HG03442 (cell line): ENCODE measurements around the gene IFI27L2.
A peak's percentile ranks its signal among the peaks of the same experiment; 100 is the strongest.

Source experiments
- ATAC-seq: cut with Tn5 transposase; IDR thresholded peaks from one replicate; pipeline ENCODE4 v1.9.1; 2021; ENCODE audit warnings: mild to moderate bottlenecking, moderate library complexity; ENCODE audit not compliant: unreplicated experiment

Gene IFI27L2

GRCh38 chr14:94103554-94104150, 25.8 kb downstream of the IFI27L2 start:
- ATAC-seq, result no peak

DNA sequence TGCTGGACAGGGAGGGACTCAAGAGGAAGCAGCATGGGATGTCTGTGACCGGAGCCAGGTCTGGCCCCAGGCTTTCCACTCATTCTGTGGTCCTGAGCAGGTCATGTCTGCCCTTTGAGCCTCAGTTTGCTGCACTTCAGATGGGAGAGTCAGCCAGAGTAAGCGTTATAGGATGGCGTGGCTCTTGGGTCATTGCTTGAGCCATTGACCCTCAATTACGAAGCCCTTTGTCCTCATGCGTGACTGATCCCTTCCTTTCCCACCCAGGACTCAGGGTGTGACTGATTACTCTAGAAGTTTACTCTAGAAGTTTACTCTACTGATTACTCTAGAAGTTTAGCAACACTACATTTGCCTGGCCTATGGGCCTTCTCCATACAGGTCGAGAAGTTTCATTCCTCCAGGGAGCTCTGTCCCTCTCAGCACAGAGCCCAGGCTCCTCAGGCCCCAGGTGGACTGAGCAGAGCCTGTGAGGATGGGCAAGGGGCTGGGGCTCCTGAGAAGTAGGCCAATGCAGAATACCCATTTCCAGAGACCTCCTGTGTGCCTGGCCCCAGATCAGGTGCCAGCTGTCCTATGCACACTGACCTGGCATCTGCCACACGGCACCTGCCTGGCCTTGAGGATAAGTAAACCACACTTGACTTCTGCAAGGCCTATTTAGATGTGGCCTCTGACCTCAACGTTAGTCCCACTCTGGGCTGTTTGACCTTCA, 26.5 kb downstream of the IFI27L2 start:
- ATAC-seq, result no peak

- ATAC-seq, result no peak
These were observed 27.7 kb downstream of the IFI27L2 start for GRCh38 chr14:94101748-94102147.

DNA sequence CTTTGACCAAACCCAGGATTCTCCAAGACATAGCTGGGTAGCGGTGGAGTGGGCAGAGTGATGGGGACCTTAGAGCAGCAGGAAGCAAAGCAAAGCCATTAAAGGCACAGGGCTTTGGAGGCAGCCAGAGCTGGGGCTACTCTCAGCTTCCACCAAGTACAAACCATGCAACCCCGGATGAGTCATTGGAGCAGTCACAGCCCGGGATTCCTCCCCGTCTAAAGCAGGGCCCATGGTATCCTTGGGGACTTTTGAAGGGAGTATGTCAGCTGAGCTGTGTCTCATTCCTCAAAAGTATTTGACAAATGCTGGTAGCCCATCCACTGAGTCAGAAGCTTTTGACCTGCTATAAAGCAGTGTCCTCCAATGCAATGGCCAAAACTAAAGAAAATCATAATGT, 28.6 kb downstream of the IFI27L2 start:
- no peak for ATAC-seq

GRCh38 chr14:94099006-94099405, 30.4 kb downstream of the IFI27L2 start:
- no peak for ATAC-seq

GRCh38 chr14:94098326-94098992, 30.9 kb downstream of the IFI27L2 start:
- ATAC-seq, result no peak

DNA sequence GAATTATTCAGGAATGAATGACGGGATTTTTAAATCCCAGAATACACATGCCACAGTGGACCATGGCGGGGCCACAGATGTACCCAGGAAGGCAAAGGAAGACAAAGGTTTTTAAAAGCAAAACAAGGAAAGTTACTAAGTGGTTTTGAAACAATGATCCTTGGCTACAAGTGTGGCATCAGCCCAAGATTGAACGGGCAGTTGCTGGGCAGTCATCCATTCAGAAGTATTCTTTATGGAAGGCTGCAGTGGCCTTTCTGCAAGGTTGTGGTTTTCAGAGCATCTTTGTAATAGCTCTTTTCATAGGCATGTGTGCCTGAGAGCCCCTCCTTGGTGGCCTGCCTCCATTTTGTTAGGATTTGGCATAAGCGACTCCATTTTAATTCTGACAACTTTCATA, 32.3 kb downstream of the IFI27L2 start:
- no peak for ATAC-seq

GRCh38 chr14:94093418-94093817, 36.0 kb downstream of the IFI27L2 start:
- no peak for ATAC-seq

DNA sequence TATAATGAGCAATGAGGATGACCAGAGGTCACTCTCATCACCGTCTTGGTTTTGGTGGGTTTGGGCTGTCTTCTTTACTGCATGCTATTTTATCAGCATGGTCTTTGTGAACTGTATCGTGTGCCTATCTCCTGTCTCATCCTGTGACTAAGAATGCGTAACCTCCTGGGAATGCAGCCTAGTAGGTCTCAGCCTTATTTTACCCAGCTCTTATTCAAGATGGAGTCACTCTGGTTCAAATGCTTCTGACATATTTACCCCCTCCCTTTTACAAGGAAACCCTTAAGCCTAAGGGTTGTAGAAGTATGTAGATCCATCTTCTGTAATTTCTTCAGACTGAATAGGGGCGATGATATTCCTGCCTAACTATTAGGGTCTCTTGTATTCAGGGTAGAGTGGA, 39.9 kb downstream of the IFI27L2 start:
- no peak for ATAC-seq

- ATAC-seq, result no peak
These were observed 40.9 kb downstream of the IFI27L2 start for GRCh38 chr14:94088516-94088915.

GRCh38 chr14:94087891-94088290, 41.5 kb downstream of the IFI27L2 start:
- no peak for ATAC-seq

- ATAC-seq, result peak; percentile 31
These were observed 48.0 kb downstream of the IFI27L2 start for GRCh38 chr14:94081386-94081820.

DNA sequence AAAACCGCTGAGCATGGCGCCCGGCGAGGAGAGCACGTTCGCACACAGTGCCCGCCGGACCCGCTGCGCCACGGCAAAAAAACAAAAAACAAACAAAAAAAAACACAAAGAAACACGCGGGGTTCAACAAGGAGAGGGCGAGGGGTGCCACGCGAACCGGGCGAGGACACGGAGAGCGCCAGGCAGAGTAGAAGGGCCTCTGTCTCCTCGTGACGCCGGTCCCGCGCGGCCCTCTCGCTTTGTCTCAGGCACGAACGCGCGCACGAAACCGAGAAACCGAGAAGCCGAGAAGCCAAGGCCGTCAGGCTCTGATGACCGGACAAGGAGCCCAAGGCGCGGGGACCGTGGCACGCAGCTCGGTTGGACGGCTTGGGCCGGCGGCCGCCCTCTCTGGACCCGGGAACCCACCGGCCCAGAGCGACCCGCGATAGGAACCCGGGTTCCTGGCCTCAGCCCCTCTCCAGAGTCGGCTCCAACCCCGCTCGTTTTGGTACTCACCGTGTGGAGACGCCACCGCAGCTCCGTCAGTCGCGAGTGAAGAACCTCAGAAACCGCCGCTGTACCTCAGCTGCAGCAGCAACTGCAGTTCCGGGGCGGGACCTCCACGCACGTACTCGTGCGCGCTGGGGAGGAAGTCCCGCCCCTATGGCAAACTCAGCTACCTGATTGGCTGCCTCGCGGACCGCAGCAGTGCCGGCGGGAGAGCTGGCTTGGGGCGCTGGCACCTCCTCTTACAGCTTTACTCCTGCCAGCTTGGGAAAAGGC, 48.6 kb downstream of the IFI27L2 start, which contains the start of the genes DDX24 and IFI27L1:
TSS of gene DDX24 (minus strand) at position 582 of the 765 bp plus-strand sequence. CDS start 1,460 bp downstream, outside the sequence.
TSS of gene IFI27L1 (plus strand) at position 690 of the 765 bp plus-strand sequence. CDS start 15,628 bp downstream, outside the sequence.
- peak; percentile 97 for ATAC-seq

DNA sequence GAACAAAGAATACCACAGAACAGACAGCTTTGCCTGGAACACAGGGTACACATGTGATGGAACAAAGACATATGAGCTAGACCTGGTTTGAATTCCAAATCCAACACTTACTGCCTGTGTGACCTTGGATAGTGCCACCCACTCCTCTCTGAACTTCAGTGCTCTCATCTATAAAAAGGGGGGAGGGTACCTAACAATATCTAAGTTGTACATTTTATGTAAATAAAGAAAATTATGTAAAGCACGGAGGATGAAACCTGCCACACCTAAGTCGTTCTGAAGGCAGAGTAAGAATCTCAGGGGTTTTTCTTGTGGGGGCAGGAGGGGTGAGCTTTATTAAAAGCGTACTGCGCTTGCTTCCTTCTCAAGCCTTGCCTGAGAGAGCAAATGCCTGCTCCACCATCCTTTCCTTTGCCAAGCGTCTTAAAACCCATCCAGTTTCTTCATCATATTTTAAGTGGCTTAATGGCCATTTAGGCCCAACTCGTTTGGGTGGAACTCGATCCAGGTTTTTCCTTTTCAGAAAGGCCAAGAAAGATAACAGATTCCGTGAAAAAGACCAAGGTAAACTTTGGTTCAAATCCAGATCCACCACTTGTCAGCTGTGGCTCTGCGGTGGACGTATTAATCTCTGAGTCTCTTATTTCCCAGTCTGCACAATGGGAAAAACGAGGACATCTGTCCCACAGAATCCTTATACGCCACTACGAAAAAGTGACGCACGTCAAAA, 49.3 kb downstream of the IFI27L2 start:
- ATAC-seq, result no peak

DNA sequence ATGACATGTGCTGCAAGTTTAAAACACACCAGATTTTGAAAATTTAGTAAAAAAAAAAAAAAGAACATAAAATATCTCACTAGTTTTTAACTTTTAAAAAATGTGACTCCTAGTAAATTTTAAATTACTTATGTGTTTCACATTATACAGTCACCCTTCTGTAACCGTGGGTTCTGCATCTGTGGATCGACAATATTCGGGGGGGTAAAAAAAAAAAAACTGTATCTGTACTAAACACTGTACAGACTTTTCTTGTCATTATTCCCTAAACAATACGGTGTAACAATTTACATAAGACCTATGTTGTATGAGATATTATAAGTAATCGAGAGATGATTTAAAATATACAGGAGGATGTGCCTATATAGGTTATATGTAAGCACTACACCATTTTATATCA, 51.6 kb downstream of the IFI27L2 start:
- no peak for ATAC-seq
